HG03442 (cell line): ENCODE results near the gene PHKB.

Source experiments
- ATAC-seq: cut with Tn5 transposase; IDR thresholded peaks from one replicate; pipeline ENCODE4 v1.9.1; 2021; ENCODE audit warnings: mild to moderate bottlenecking, moderate library complexity; ENCODE audit not compliant: unreplicated experiment

PHKB gene

DNA sequence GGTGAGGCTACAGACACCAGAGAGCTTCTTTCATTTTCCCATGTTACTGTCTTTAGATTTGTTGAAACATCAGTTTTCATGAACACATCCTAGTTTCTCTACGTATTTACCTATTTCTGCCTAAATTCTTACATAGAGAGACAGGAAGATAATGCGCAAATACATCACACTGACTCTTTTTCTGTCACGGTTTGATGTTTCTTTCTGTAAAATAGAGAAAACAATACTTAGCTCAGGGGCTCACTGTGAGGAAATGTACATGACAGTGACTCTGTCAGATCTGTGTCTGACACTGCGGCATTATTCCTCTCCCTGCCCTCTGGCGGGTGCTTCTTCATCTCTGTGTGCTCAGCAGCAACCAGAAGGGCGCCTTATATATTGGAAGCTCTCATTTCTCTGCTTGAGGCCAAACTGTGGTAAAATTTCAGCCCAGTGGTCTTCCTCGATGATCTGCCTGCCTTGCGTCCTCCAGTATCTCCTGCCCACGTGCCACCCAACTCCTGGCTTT is 264.1 kb downstream of the PHKB start:
- ATAC-seq = no peak

DNA sequence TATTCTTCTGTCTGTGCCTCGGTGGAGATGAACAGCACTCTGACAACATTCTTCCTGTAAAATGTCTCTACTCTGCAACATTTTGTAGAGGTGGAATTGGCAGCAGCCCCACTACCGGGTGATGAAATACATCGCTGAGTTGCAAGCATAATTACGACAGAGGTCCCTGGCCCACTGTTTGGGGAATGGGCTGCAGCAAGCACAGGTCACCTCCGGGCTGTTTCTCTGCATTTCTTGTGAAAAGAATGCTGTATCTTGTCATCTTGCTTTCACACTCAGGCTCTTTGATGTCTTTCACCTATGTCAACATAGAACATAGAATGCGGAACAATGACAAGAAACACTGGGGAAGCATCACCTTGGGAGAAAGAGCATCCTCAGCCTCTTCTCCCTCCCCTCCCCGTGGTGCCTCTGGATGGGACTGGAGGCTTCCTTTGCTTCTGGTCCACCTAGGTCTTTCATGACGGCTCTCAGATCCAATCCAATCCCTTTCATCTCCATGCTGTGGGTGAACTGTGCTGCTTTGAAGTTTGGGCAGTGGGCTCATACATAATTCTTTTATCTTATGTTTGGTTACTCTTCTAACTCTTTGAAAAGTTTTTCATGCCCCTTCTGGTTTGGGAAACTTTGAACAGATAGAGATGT is 265.0 kb downstream of the PHKB start:
- ATAC-seq = no peak

DNA sequence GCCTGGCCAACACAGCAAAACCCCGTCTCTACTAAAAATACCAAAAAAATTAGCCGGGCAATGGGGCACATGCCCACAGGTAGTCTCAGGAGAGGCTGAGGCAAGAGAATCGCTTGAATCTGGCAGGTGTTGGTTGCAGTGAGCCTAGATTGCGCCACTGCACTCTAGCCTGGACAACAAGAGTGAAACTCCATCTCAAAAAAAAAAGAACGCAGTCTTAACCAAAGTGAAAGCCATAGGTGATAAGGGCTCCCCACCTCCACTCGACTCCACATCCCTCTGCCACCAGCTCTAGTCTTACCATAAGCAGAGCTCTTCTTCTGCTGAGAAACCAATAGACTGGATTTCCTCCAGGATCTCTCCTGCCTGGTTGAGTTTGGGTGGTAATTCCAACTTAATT is 266.0 kb downstream of the PHKB start:
- ATAC-seq = no peak

DNA sequence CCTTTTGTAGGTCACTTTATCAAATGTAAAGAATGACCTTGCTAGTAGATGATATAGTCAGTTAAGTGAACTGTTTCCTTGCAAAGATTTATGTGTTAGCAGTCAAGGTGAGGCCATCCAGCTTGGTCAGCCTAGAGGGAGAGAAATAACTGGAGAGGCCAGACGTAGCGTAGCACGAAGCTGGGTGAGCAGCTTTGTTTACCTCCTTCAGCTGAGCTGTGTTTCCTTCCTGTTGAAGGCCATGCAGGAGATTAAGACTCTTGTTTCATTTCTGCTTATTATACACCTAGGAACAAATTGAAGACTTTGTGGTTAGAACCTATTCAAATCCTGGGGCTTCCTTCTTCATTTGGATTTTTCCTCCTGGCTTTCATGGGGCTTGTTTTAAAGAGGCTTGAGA is 267.1 kb downstream of the PHKB start:
- ATAC-seq = no peak

DNA sequence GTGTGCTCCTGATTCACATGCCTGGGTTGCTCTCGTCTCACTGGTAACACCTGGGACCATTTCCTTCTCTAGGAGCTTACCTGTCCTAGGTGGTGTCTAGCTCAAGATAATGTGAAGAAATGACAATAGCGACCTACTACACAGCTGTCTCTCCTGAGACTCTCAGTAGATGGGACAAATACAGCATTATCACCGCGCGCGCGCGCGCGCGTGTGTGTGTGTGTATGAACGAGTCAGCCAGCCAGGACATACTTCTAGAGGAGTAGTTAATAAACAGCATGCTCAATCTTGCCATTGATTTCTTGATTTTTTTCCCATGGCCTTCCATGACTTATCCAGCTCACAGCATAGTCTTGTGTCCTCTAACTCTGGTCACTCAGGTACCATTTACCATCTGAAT is 268.6 kb downstream of the PHKB start:
- no peak for ATAC-seq

DNA sequence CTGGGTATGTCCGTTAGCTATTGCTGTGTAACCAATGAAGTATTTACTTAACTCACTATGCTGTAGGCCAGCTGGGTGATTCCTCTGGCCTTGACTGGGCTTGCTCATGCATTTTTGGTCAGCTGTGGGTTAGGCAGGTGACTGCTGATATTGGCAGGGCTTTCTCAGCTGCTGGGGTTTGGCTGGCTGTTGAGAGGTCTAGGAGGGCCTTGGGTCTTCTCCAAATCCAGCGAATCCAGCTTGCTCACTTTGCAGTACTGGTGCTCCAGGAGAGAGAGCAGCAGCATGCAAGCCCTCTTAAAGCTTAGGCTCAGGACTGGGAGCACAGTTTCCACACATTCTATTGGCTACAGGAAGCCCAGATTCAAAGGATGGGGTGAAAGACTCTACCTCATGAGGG is 270.1 kb downstream of the PHKB start:
- ATAC-seq = no peak

DNA sequence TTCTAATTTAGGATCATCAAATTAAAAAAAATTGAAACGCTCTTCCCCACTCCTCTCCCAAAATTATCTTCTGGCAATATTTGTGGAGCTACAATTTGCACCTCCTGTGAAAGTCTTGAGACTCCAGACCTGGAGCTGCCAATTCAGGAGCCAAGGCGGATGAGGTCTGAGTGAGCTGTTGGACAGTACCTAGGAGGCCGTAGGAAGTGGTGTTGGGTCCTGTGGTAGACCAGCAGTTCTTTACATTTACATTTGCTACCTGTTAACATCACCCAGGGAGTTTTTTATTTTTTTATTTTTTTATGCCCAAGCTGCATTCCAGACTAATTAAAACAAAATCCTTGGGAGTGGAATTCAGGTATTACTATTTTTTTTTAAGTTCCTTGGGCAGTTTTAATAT is 271.0 kb downstream of the PHKB start:
- no peak for ATAC-seq

DNA sequence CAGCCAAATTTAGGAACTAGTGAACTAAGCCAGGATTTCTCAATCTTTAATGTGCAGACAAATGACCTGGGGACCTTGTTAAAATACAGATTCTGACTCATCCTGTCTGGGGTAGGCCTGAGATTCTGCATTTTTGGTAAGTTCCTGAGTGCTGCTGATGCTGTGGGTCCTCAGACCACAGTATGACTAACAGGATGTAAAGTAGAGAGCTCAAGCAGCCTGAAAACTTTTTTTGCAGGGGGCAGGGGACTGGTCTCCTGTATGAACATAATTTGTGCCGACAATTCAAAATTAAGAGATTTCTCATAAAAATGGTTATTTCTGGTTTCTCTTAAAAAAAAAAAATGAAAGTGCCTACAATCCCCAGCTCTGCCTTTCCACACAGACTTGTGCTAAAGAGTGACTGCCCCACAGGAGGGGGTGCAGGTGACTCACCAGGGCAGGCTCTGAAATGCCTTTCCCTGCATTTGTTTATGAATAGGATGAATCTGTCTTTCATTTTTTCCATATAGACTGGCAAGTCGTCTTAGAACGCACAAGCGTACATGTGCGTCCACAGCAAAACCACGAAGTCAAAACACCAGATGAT is 271.5 kb downstream of the PHKB start:
- no peak for ATAC-seq

DNA sequence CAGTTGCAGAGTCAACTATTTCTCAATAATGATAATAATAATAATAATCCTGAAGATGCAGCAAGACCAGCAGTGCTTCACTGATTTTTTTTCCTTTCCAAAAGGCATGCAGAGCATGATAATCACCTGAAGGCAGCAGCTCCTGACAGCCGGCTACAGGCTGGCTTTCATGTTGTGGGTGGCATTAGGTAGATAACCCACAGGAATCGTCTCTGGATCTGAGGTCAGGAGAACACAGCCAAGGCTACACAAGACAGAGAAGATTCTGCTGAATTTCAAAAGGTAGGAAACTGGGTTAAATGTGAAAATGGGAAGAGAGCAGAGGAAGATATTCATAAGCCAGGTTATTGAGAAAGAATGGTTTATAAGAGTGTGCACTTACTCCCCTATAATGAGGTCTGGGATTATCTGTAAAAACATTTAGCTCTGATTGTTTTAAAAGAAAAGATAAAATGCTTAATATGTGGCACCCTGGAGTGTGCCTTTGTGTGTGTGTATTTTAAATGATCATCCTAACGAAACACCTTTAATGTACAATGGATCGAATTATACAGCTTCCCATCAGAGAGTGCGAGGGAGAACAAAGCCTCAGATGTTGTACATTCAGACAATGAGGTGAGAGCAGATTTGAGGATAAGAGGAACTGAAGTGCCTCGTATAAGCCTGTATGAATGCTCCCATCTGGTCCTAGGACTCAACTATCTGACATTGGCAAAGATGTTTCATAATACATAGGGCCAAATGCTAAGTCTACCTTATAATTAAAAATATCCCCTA is 273.1 kb downstream of the PHKB start:
- no peak for ATAC-seq

DNA sequence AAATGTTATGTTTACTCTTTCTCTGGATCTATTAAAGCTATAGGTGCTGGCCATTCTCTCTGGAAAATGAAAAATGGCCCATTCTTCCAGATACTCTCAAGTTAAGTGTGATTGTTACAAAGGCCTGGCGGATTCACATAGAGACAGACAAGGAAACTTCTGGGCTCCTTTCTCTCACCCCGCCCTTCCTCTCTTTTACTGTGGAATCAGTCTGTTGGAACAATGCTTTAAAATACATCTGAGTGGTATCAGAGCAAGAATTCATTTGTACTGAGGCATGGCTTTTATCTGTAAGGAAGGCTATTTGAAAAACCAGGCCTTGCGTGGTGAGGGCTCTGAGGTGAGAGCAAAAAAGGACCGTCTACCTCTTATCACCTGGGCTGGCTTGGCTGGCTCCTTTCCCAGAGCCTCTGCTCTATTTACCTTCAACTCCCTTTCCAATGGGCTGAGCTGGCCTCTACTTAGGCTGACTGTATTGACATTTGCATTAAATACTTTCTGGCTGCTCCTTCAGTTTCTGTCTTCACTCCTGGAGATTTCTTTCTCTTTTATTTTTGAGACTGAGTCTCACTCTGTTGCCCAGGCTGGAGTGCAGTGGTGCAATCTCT is 274.0 kb downstream of the PHKB start:
- ATAC-seq = no peak

DNA sequence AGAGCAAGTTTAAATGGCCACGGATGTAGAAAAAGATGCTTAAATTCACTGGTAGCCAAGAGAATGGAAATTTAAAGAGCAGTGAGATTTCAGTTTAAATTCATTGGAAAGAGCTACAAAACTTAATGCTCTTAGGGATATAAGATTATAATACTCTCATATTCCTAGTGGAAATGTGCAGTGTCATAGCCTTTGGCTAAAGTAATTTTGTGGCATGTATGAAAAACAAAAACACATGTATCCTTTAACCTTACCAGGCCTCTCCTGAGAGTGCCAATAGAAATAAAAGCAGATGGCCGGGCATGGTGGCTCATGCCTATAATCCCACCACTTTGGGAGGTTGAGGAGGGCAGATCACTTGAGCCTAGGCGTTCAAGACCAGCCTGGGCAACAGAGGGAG is 289.2 kb downstream of the PHKB start:
- no peak for ATAC-seq
